AG09319 (cell line): ENCODE measurements around the gene TAF7.
"Not testable (repeated sequence)": the region's sequence is repeated elsewhere in the genome, so short reads cannot be mapped to it uniquely, and the experiment has no call there.

Source experiments
- DNase-seq: peaks from one replicate; pipeline ENCODE4 v3.0.0-alpha.2; 2010; ENCODE audit warnings: low read depth; ENCODE audit errors: extremely low read depth
- TF ChIP-seq, protein P1 (sequence below): IDR thresholded peaks from 2 replicates; pipeline ENCODE4 v1.5.1; 2011; ENCODE audit warnings: low read depth, mild to moderate bottlenecking, inconsistent platforms, low read length, moderate library complexity

TAF7 gene

DNA sequence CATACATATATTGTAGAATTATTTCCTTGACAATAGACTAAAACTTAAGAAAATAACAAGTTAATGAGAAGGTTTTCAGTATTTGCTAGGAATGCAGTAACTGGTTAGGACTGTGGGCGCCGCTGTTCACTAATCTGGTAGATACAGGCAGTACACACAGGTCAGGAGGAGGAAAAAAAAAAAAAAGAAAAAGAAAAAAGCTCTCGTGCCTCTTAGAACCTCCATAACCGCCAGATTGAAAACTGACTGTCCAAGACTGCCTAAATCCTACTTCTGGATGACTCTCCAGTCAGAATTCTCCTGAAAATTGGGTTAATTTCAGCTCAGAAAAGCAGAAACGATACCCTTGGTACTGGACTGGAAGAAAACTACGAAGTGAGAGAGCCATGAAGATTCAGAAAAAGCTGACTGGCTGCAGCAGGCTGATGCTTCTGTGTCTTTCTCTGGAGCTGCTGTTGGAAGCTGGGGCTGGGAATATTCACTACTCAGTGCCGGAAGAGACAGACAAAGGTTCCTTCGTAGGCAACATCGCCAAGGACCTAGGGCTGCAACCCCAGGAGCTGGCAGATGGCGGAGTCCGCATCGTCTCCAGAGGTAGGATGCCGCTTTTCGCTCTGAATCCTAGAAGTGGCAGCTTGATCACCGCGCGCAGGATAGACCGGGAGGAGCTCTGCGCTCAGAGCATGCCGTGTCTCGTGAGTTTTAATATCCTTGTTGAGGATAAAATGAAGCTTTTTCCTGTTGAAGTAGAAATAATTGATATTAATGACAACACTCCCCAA lies 9.9 kb upstream of the TAF7 start, which contains the start of gene PCDHGA1:
PCDHGA1 (plus strand) TSS at position 216 of the 782 bp plus-strand sequence.
- DNase-seq = peak; percentile 34
- TF ChIP-seq, protein P1, sequence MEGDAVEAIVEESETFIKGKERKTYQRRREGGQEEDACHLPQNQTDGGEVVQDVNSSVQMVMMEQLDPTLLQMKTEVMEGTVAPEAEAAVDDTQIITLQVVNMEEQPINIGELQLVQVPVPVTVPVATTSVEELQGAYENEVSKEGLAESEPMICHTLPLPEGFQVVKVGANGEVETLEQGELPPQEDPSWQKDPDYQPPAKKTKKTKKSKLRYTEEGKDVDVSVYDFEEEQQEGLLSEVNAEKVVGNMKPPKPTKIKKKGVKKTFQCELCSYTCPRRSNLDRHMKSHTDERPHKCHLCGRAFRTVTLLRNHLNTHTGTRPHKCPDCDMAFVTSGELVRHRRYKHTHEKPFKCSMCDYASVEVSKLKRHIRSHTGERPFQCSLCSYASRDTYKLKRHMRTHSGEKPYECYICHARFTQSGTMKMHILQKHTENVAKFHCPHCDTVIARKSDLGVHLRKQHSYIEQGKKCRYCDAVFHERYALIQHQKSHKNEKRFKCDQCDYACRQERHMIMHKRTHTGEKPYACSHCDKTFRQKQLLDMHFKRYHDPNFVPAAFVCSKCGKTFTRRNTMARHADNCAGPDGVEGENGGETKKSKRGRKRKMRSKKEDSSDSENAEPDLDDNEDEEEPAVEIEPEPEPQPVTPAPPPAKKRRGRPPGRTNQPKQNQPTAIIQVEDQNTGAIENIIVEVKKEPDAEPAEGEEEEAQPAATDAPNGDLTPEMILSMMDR = peak; percentile 49

DNA sequence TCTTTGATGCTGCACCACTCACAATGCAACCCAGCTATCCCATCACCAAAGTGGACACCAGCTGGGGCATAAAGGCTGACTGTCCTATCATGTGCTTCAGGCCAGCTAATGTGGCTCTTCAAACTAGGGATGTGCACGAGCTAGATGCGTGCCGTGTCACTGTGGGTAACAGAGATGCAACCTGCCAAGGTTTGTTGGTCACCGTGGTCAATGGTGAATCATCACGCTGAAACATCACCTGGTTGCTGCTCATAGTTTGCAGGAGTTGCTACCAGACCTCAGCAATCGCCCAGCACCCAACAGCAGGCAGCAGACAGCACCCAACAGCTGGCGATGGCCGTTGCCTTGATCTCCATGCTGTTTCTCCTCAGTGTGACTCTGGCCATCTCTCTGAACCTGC lies 7.6 kb upstream of the TAF7 start:
- DNase-seq = no peak
- TF ChIP-seq, protein P1 = no peak

DNA sequence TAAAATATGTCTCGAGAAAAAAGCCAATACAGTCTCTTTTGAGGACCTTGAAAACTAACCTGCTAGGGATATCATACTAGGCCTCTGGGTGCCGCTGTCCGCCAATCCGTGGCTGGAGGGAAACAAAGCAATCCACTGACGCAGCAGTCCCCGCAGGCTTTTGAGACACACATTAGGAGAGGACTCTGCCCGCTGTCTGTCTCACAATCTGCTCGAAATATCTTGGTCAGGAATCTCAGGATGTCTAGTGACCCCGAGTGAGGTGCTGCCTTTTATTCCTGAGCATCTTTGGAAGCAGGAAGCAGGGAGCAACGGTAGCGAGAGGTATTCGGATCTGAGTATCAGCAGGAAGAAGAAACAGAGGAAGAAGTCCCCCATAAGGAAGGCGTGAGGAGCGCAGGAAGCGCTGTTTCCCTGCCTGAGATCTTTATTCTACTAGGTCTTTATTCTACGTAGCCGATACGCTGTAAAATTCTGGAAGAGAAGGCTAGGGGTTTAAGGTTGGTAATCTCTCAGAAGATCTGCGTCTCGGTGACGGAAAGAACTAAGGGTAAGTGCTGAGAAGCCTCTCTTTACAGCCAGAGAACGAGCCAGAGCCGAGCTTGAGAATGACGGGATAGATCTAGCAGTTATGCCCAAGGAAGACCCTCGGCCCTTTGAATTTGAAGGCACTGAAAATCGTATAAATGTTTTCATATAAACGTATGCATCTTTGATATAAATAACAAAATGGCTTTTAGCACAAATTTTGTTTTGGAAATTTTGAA lies 5.7 kb upstream of the TAF7 start:
- peak; percentile 37 for DNase-seq
- TF ChIP-seq, protein P1 = peak; percentile 76

DNA sequence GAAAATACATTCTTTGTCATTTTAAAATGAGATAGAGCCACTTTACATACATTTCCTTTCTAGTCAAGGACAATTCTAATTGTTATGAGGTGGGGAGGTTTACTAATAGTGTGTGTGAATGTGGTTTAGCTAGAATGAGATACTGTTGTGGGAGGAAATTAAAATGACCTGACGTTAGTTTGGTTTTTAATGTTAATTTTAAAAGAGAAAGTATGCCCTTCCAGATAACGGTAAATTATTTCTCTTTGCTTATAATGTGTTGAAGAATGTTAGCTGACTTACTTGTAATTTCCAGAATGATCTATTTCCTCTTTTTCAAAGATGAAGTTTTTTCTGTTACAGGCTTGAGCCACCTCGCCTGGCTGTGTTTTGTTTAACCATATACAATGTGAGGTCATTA lies 1.7 kb upstream of the TAF7 start:
- TF ChIP-seq, protein P1 = no peak
- DNase-seq = no peak

DNA sequence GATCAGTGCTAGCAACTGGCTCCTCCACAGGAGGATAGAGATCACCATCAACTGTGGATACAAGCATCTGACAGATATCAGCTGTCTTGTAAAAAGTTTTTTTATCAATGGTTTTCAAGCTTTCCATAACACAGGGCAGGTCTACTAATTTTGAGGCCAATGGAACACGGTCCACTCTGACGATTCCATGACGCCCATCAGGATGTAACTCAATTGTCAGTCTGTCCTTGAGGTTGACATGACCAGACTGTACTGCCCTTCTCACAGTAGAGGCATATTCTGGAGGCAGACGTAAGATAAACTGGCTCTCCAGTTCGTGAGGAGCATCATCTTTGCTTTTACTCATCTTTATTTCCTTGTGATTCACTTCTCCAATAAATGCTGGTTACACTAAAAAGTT lies 885 bp downstream of the TAF7 start:
- TF ChIP-seq, protein P1 = no peak
- DNase-seq = no peak

DNA sequence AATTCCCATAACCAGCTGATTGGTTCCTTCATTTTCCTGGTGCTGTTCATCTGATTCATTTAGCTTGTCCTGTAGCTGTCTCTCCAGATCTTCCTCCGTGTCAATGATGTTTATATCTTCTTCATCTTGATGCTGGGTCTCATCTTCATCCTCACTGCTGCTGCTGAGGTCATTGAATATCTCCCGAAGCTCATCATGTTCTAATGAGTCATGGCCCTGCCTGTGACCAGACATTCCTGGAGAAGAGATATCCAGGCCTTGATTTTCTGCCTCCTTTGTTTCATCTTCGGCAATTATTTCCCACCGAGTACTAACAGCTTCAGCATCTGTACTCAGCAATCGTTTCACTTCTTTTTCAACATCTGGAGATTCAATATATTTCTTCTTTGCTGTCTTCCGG lies 1.4 kb downstream of the TAF7 start:
- no peak for DNase-seq
- TF ChIP-seq, protein P1 = no peak

DNA sequence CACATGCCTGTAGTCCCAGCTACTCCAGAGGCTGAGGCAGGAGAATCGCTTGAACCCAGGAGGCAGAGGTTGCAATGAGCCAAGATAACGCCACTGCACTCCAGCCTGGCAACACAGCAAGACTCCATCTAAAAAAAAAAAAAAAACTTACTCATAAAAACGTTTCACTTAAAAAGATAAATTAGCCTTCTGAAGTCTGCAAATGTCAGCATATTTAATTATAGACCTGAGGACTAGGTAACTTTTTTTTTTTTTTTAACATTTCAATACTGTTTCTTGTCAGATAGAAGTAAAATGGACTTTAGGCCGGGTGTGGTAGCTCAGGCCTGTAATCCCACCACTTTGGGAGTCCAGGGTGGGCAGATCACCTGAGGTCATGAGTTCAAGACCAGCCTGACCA lies 3.6 kb downstream of the TAF7 start:
- DNase-seq = not testable (repeated sequence)
